Rectal smooth muscle tissue (tissue), 1 donor: Measurements from ENCODE around the gene OR4N5.
"Not testable (repeated sequence)": the region's sequence is repeated elsewhere in the genome, so short reads cannot be mapped to it uniquely, and the experiment has no call there.

Source experiments
- H3K27ac ChIP-seq: one replicate; pipeline ENCODE4 v1.7.0; 2013; ENCODE audit warnings: low read depth, low read length, inconsistent platforms
- H3K27me3 ChIP-seq: one replicate; pipeline ENCODE4 v1.7.0; 2013; ENCODE audit warnings: low read length; ENCODE audit not compliant: control insufficient read depth, insufficient read depth
- H3K36me3 ChIP-seq: one replicate; pipeline ENCODE4 v1.7.0; 2013; ENCODE audit warnings: low read length; ENCODE audit not compliant: control insufficient read depth, insufficient read depth
- H3K4me1 ChIP-seq: one replicate; pipeline ENCODE4 v1.7.0; 2013; ENCODE audit warnings: low read length; ENCODE audit not compliant: control insufficient read depth, insufficient read depth
- H3K4me3 ChIP-seq: one replicate; pipeline ENCODE4 v1.7.0; 2013; ENCODE audit warnings: low read length
- H3K9ac ChIP-seq: one replicate; pipeline ENCODE4 v1.7.0; 2013; ENCODE audit warnings: low read length

The OR4N5 gene, protein sequence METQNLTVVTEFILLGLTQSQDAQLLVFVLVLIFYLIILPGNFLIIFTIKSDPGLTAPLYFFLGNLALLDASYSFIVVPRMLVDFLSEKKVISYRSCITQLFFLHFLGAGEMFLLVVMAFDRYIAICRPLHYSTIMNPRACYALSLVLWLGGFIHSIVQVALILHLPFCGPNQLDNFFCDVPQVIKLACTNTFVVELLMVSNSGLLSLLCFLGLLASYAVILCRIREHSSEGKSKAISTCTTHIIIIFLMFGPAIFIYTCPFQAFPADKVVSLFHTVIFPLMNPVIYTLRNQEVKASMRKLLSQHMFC

DNA sequence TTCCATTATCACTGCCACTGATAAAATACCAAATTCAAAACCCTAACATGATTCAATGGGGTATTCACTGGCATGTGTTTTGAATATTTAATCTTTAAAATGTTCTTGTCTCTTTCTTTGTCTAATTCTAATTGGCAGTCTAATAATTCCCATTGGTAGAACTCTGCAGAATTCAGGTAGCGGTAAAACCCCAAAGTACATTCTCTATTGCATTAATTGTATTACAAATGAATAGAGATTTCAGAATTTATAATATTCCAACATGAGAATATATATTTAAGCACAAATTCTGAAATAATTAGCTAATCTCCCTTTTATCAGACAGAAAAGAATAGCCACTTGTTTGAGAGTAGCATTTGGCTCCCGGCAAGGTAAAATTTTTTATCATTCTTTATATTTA is at the start of gene OR4N5:
TSS of gene OR4N5 (plus strand) at position 301 of the 400 bp plus-strand sequence. CDS start 4,916 bp downstream, outside the sequence.
- H3K4me1 ChIP-seq, result no peaks in the 10 kb centered on the region
- no peak within 1 kb of the TSS for H3K9ac ChIP-seq
- no peaks in the 10 kb centered on the region for H3K36me3 ChIP-seq
- H3K27me3 ChIP-seq, result no peaks in the 10 kb centered on the region
- H3K27ac ChIP-seq, result no peak within 1 kb of the TSS
- no peak within 1 kb of the TSS for H3K4me3 ChIP-seq

DNA sequence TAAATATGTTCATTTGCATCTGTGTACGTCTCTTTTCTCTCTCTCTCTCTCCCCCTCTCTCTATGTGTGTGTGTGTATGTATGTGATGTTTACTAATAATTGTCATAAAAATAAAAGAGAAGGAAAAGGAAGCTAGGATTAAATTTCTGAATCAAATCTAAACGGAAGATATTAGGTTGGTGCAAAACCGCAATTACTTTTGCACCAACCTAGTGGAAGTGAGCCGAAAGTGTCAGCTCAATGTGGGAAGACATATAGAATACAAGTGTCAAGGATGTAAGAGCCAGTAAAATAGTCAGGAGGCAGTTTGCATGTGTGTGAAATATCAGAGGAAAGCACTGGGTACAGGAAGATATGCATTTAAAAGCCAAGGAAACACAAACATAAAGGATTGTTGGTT is 46.6 kb upstream of the OR4N5 start:
- Histone ChIP-seq H3K9ac (no peak overlapping the region), H3K36me3 (no peaks in the 10 kb centered on the region), H3K27me3 (no peaks in the 10 kb centered on the region), H3K4me1 (no peaks in the 10 kb centered on the region), H3K4me3 (no peak overlapping the region), H3K27ac (no peak overlapping the region)

DNA sequence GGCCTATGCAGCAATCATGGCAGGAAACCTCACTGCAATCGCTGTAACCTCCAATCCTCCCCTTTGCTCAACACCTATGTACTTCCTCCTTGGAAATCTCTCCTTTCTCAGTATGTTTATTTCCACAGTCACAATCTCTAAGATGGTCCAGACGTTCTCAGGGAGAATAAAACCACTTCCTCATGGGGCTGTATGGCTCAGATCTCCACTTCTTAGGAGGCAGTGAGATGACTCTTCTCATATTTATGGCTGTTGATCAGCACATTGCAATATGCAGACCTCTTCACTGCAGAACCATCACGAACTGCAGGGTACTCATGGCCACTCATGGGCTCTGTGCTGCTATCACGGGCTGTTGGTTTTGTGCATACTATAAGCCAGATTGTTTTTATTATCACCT is 45.2 kb upstream of the OR4N5 start:
- no peak overlapping the region for H3K4me3 ChIP-seq
- H3K36me3 ChIP-seq, result no peaks in the 10 kb centered on the region
- H3K27ac ChIP-seq, result no peak overlapping the region
- H3K9ac ChIP-seq, result no peak overlapping the region
- H3K4me1 ChIP-seq, result no peaks in the 10 kb centered on the region
- H3K27me3 ChIP-seq, result no peaks in the 10 kb centered on the region

DNA sequence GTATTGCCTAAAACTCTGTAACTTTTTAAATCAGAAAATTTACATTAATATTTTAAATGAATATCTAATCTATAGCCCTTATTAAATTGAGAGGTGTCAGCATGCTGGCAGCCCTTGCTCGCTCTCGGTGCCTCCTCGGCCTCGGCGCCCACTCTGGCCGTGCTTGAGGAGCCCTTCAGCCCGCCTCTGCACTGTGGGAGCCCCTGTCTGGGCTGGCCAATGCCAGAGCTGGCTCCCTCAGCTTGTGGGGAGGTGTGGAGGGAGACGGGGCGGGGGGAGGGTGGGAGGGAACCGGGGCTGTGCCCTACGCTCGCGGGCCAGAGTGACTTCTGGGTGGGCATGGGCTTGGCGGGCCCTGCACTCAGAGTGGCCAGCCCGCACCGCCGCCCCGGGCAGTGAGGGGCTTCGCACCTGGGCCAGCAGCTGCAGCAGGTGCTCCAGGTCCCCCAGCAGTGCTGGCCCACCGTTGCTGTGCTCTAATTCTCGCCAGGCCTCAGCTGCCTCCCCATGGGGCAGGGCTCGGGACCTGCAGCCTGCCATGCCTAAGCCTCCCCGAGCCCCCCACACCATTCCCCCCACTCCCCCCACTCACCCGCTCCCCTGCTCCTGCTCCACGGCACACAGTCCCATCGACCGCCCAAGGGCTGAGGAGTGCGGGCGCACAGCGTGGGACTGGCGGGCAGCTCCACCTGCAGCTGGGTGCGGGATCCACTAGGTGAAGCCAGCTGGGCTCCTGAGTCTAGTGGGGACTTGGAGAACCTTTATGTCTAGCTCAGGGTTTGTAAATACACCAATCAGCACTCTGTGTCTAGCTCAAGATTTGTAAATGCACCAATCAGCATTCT is 39.5 kb upstream of the OR4N5 start:
- not testable (repeated sequence) for H3K9ac ChIP-seq, H3K4me3 ChIP-seq, H3K4me1 ChIP-seq, H3K36me3 ChIP-seq, H3K27me3 ChIP-seq, H3K27ac ChIP-seq

DNA sequence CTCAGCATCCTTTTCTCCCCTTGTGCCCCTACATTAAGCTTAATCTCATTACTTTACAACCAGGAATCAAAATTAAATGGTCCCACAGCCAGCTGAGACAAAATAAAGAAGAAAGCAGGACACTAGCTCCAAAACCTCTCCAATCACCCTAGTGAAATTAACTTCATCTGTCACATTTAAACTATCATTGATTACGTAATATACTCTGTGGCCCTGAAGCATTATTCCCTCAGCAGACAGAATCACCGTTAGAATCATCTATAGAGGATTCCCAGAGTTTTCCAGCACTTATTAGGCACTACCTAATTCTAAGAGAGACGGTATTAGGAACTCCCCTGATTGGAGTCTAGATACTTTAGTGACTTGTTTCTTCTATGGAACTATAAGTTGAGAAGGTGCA is 28.2 kb upstream of the OR4N5 start, which contains the start of gene OR4K17:
TSS of gene OR4K17 (plus strand) at position 302 of the 400 bp plus-strand sequence. CDS start 6,761 bp downstream, outside the sequence.
- H3K9ac ChIP-seq, result no peak within 1 kb of the TSS
- no peak within 1 kb of the TSS for H3K4me3 ChIP-seq
- H3K4me1 ChIP-seq, result no peaks in the 10 kb centered on the region
- no peaks in the 10 kb centered on the region for H3K27me3 ChIP-seq
- H3K36me3 ChIP-seq, result no peaks in the 10 kb centered on the region
- H3K27ac ChIP-seq, result no peak within 1 kb of the TSS

DNA sequence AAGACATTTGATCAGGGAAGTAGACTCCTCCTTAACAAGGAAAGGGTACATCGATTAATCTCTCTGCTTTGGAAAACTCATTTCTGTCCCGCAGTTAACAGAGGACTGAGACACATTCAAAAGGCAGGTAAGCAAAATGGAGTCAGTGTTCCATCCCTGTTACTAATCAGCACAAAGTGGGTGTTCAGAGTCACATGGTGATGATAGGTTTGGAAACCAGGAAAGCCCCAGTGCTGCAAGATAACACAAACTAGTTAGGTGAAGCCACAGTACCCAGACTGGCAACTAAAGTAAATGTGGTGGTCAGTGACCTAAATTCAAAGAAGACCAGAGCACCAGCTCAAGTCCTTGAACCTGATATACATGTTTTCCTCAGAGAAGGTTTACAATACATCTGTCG is 26.3 kb upstream of the OR4N5 start:
- no peaks in the 10 kb centered on the region for H3K36me3 ChIP-seq
- H3K4me3 ChIP-seq, result no peak overlapping the region
- no peaks in the 10 kb centered on the region for H3K27me3 ChIP-seq
- H3K27ac ChIP-seq, result no peak overlapping the region
- H3K4me1 ChIP-seq, result no peaks in the 10 kb centered on the region
- no peak overlapping the region for H3K9ac ChIP-seq

DNA sequence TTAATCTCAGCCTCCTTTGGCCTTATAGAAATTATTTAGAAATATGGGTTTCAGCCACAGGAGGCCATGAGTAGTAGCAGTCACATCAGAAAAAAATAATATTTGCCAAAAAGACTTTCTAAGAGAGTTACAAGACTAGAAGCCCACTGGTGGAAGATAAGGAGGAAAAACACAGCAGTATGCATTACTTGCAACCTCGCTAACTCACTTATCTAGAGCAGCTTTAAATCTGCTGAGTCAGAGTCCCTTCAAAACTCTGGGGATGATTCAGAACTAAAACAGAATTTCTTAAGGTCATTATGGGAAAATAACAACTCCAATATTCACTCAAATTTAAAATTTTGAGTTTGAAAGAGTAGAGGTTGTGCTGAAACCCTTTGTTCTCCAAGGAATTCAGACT is 21.9 kb upstream of the OR4N5 start:
- Histone ChIP-seq H3K36me3 (no peaks in the 10 kb centered on the region), H3K27me3 (no peaks in the 10 kb centered on the region), H3K4me1 (no peaks in the 10 kb centered on the region), H3K27ac (no peak overlapping the region), H3K9ac (no peak overlapping the region), H3K4me3 (no peak overlapping the region)

DNA sequence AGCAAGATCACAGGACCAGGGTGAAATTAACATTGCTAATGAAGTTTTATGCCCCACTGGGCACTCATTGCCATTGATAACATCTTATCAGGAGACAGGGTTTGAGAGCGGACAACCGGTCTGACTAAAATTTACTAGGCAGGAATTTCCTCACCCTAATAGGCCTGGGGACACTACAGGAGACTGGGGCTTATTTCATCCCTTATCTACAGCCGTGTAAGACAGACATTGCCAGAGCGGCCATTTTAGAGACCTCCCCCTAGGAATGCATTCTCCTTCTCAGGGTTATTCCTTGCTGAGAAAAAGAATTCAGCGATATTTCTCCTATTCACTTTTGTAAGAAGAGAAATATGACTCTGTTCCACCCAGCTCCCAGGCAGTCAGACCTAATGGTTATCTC is 19.8 kb upstream of the OR4N5 start:
- H3K36me3 ChIP-seq, result no peaks in the 10 kb centered on the region
- no peak overlapping the region for H3K4me3 ChIP-seq
- H3K9ac ChIP-seq, result no peak overlapping the region
- H3K27me3 ChIP-seq, result no peaks in the 10 kb centered on the region
- H3K27ac ChIP-seq, result no peak overlapping the region
- H3K4me1 ChIP-seq, result no peaks in the 10 kb centered on the region

DNA sequence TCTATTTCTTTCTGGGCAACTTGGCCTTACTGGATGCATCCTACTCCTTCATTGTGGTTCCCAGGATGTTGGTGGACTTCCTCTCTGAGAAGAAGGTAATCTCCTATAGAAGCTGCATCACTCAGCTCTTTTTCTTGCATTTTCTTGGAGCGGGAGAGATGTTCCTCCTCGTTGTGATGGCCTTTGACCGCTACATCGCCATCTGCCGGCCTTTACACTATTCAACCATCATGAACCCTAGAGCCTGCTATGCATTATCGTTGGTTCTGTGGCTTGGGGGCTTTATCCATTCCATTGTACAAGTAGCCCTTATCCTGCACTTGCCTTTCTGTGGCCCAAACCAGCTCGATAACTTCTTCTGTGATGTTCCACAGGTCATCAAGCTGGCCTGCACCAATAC is 5.3 kb downstream of the OR4N5 start:
- H3K9ac ChIP-seq, result no peak overlapping the region
- H3K27ac ChIP-seq, result no peak overlapping the region
- H3K4me3 ChIP-seq, result no peak overlapping the region
- no peaks in the 10 kb centered on the region for H3K36me3 ChIP-seq
- no peaks in the 10 kb centered on the region for H3K4me1 ChIP-seq
- no peaks in the 10 kb centered on the region for H3K27me3 ChIP-seq

DNA sequence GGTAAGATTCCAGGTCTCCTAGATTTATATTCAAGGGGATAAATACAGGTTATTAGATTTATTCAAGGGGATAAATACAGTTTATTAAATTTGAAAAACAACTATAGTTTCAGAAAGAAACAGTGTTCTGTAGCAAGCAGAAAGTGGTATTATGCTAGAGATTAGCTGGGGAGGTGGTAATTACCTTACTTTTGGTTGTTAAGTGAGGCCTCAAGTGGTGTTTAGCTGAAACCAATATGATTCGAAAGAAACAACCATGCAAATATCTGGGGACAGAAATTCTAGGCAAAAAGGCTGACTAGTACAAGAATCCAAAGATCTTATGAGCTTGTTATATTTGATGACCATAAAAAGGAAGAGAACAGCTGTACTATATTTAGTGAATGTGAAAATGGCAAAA is 6.2 kb downstream of the OR4N5 start:
- Histone ChIP-seq H3K36me3 (no peaks in the 10 kb centered on the region), H3K4me3 (no peak overlapping the region), H3K27ac (no peak overlapping the region), H3K27me3 (no peaks in the 10 kb centered on the region), H3K4me1 (no peaks in the 10 kb centered on the region), H3K9ac (no peak overlapping the region)

DNA sequence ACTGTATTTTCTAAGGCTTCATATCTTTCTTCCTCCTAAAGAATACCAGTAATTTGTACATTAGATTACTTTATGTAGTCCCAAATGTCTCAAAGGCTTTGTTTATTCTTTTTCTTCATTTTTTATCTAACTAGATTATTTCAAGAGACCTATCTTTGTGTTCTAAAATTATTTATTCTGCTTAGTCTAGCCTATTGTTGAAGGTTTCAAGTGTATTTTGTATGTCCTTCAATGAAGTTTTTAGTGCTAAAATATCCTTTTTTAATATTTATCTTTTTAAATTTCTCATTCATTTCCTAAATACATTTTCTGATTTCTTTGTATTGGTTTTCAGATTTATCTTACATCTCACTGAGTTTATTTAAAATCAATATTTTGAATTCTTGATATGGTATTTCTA is 25.8 kb downstream of the OR4N5 start:
- no peaks in the 10 kb centered on the region for H3K36me3 ChIP-seq
- no peak overlapping the region for H3K27ac ChIP-seq
- no peak overlapping the region for H3K9ac ChIP-seq
- no peaks in the 10 kb centered on the region for H3K27me3 ChIP-seq
- H3K4me3 ChIP-seq, result no peak overlapping the region
- H3K4me1 ChIP-seq, result no peaks in the 10 kb centered on the region

DNA sequence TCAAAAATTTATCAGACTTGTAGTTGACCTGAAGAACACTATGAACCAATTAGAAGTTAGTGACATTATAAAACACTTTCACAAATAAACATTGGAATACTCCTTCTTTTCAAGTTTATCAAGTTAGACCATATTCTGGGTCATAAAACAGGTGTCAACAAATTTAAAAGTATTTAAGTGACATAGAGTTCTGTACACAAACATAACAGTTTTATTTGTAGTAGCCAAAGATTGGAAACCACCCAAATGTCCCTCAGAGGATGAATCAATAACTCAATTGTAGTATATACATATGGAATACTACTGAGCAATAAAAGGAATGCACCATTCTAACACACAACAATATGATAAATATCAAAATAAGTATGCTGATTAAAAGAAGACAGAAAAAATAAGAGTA is 28.5 kb downstream of the OR4N5 start:
- Histone ChIP-seq H3K27ac (no peak overlapping the region), H3K4me3 (no peak overlapping the region), H3K36me3 (no peaks in the 10 kb centered on the region), H3K4me1 (no peaks in the 10 kb centered on the region), H3K27me3 (no peaks in the 10 kb centered on the region), H3K9ac (no peak overlapping the region)

DNA sequence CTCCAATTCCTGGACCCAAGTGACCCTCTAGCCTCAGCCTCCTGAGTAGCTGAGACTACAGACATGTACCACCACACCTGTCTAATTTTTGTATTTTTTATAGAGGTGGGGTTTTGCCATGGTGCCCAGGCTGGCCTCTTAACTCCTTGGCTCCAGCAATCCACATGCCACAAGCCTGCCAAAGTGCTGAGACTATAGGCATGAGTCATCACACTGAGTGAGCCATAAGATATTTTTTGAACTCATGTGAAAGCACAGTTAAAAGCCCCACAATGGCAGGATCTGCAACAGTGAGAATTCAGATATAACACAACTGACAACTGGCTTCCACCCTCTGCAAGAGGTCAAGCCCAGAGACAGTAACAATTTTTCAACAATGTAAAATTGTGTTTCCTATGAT is 31.2 kb downstream of the OR4N5 start:
- not testable (repeated sequence) for H3K9ac ChIP-seq, H3K27ac ChIP-seq, H3K27me3 ChIP-seq, H3K4me3 ChIP-seq, H3K36me3 ChIP-seq, H3K4me1 ChIP-seq
